ENCODE measurements around the gene APOOL.

APOOL gene

DNA sequence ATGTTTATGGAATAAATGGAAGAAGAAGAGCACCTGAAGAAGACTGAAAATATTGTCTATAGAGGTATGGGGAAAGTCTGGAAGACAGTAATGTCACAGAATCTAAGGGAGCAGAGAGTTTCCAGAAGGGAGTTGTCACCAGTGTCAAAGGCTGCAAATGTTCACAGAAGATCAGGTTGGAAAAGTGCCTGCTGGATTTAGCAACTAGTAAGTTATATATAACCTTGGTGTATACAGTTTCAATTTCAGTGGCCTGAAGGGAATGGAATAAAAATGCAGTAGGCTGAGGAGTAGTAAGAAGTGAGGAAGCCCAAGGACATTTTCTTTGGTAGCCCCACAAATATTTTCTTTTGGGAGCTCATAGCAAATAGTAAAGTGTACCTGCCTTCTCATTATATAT, 132.7 kb downstream of the APOOL start:
- TF ChIP-seq GATA2 (IDR thresholded peaks at IDR 0.05; ENCODE audit: low read depth, low read length) (no peak), GATA3 (IDR thresholded peaks at IDR 0.05; ENCODE audit: low read depth, low read length) (no peak)

DNA sequence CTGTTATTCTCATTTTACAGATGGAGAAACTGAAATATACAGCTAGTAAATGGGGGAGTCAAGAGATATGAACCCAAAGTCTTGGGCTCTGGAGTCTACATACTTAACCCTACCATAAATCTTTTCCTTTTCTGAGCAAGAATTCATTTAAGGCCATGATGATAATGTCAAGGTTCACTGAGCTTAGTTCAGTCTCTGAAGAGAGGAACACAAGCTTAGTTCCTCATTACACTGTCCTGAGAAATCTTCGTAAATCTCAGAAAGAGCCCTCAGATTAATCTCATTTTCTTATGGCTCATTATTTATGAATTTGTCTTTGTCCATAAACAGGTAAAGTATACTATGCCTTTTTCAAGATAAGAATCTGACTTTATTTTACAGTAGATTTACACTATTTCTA, 135.7 kb downstream of the APOOL start:
- TF ChIP-seq GATA2 (IDR thresholded peaks at IDR 0.05; ENCODE audit: low read depth, low read length) (no peak), GATA3 (IDR thresholded peaks at IDR 0.05; ENCODE audit: low read depth, low read length) (no peak)

DNA sequence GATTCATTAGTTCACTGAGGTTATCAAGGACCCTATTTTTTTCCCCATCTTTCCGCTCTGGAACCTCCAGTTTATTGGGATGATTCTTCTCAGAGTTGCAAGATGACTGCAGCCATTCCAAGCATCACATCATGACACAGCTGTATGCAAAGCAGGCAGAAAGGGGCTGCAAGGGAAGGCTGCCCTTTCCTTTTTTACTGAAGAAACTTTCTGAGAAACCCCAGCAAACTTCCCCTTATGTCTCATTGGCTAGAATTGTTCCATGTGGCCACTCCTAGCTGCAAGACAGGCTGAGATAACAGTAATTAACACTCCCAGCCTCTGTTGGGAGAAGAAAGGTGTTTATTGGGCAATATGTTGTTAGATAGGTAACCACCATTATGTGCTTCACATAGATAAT, 137.3 kb downstream of the APOOL start:
- TF ChIP-seq GATA2 (IDR thresholded peaks at IDR 0.05; ENCODE audit: low read depth, low read length): no peak
- TF ChIP-seq GATA3 (IDR thresholded peaks at IDR 0.05; ENCODE audit: low read depth, low read length): no peak

Data from SH-SY5Y (cell line).